ENCODE data around the gene PACS1.

The PACS1 gene

GRCh38 chr11:66035653-66036333 is 34.3 kb upstream of the PACS1 start:
- TF ChIP-seq TAF1 (IDR thresholded peaks at IDR 0.05; ENCODE audit: borderline replicate concordance, insufficient read depth, low read length) (no peak), POLR2AphosphoS5 (IDR thresholded peaks at IDR 0.05; ENCODE audit: low read depth, low read length) (no peak), FOXP2 (optimal IDR thresholded peaks at IDR 0.05; ENCODE audit: borderline replicate concordance, extremely low read depth, extremely low read length, insufficient read depth) (no peak)

GRCh38 chr11:66036334-66036710 is 33.8 kb upstream of the PACS1 start:
- TF ChIP-seq SIN3A (IDR thresholded peaks at IDR 0.05; ENCODE audit: borderline replicate concordance, insufficient read depth, low read length) (no peak), POLR2AphosphoS5 (IDR thresholded peaks at IDR 0.05; ENCODE audit: low read depth, low read length) (no peak), REST (IDR thresholded peaks at IDR 0.05; ENCODE audit: insufficient read depth in 1 of 2, low read depth in 2 of 2, low read length in 2 of 2) (no peak), TAF1 (IDR thresholded peaks at IDR 0.05; ENCODE audit: borderline replicate concordance, insufficient read depth, low read length) (no peak), FOXP2 (optimal IDR thresholded peaks at IDR 0.05; ENCODE audit: borderline replicate concordance, extremely low read depth, extremely low read length, insufficient read depth) (no peak)

- TF ChIP-seq REST (IDR thresholded peaks at IDR 0.05; ENCODE audit: insufficient read depth in 1 of 2, low read depth in 2 of 2, low read length in 2 of 2) (no peak), SIN3A (IDR thresholded peaks at IDR 0.05; ENCODE audit: borderline replicate concordance, insufficient read depth, low read length) (no peak), FOXP2 (optimal IDR thresholded peaks at IDR 0.05; ENCODE audit: borderline replicate concordance, extremely low read depth, extremely low read length, insufficient read depth) (no peak), POLR2AphosphoS5 (IDR thresholded peaks at IDR 0.05; ENCODE audit: low read depth, low read length) (no peak), TAF1 (IDR thresholded peaks at IDR 0.05; ENCODE audit: borderline replicate concordance, insufficient read depth, low read length) (no peak)
Observed at GRCh38 chr11:66037327-66037726, 32.7 kb upstream of the PACS1 start.

GRCh38 chr11:66039765-66040164 is 30.3 kb upstream of the PACS1 start:
- TF ChIP-seq REST (IDR thresholded peaks at IDR 0.05; ENCODE audit: insufficient read depth in 1 of 2, low read depth in 2 of 2, low read length in 2 of 2), result no peak
- TF ChIP-seq FOXP2 (optimal IDR thresholded peaks at IDR 0.05; ENCODE audit: borderline replicate concordance, extremely low read depth, extremely low read length, insufficient read depth), result no peak
- no peak for TF ChIP-seq POLR2AphosphoS5 (IDR thresholded peaks at IDR 0.05; ENCODE audit: low read depth, low read length)

GRCh38 chr11:66042227-66042995 is 27.7 kb upstream of the PACS1 start:
- TF ChIP-seq TAF1 (IDR thresholded peaks at IDR 0.05; ENCODE audit: borderline replicate concordance, insufficient read depth, low read length) (no peak), FOXP2 (optimal IDR thresholded peaks at IDR 0.05; ENCODE audit: borderline replicate concordance, extremely low read depth, extremely low read length, insufficient read depth) (no peak), POLR2AphosphoS5 (IDR thresholded peaks at IDR 0.05; ENCODE audit: low read depth, low read length) (no peak), SIN3A (IDR thresholded peaks at IDR 0.05; ENCODE audit: borderline replicate concordance, insufficient read depth, low read length) (no peak), REST (IDR thresholded peaks at IDR 0.05; ENCODE audit: insufficient read depth in 1 of 2, low read depth in 2 of 2, low read length in 2 of 2) (no peak)

Data from PFSK-1 (cell line).